ENCODE measurements around the gene LBX1. TPM values are rescaled to one million over a fixed set of nuclear protein-coding genes. Genes with fewer than 3 reads are reported as not detected.

The LBX1 gene
- total RNA-seq, 1 experiment from 2014 or later: not detected

DNA sequence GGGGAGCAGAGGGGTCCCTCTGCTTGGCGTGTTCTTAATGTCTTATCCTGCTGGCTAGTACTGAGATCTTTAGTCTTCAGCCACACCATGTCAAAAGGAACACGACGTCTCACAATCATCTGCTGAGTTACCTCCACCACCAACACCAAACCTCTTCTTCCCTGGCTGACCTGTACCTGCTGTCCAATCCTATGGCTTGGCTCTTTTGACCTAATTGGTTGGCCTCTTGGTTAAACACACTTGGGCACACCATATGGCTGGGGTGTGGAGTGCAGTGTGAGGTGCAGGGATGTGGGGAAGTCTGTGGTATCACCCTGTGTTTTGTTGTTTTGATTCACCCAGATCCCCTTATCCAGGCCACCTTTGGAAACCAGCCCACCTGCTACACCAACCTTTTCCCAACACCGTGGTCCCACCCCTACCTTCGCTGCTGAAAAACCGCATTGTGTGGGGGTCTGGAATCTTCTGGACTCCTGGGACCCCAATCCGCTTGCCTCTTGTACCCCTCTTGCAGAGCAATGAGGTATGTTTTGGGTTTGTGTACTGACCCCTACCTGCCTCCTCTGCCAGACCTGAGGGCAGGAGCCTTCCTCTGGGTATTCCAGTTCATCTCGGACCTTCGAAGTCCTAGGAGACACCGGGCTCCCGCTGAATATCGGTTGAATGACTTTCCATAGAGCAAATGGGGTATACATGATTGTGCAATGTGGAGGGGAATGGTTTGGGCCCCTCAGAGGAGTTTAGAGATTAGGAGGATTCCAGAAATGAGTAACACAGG, 2.8 kb upstream of the LBX1 start:
- no TSS peak for BruUV-seq (replicated peaks)
- ATAC-seq: no peak
- ChIA-PET POLR2A (no interaction called here), CTCF (no interaction called here), RAD21 (ENCODE audit: low non-redundant PET in 1 of 2, low total read pairs in 2 of 2, uncharacterized antibody in 2 of 2, unreplicated experiment in 2 of 2) (no interaction called here)
- Histone ChIP-seq H3K9ac (ENCODE audit: low read length) (no peak overlapping the region), H4K20me1 (ENCODE audit: insufficient read depth) (no peaks in the 10 kb centered on the region), H3K9me3 (ENCODE audit: control insufficient read depth in 1 of 2, insufficient read depth in 1 of 2, low read depth in 1 of 2, low read length in 2 of 2) (no peaks in the 10 kb centered on the region), H3K9me2 (ENCODE audit: insufficient read depth) (no peaks in the 10 kb centered on the region), H3K27ac (ENCODE audit: low read depth, low read length) (no peak overlapping the region), H2AFZ (ENCODE audit: low read depth, low read length, poor library complexity, severe bottlenecking) (no peak overlapping the region), H3K4me2 (ENCODE audit: low read length) (no peak overlapping the region), H3K4me1 (ENCODE audit: control insufficient read depth in 1 of 2, insufficient read depth in 2 of 2, low read length in 2 of 2) (peaks cover 3 to 8% of the 10 kb centered on the region in 2 experiments; a peak in 3 of 4 replicates), H3K27me3 (ENCODE audit: insufficient read depth, low read length) (no peaks in the 10 kb centered on the region), H3K36me3 (ENCODE audit: control insufficient read depth in 1 of 2, insufficient read depth in 2 of 2, low read length in 2 of 2) (no peaks in the 10 kb centered on the region), H3K4me3 (replicated peaks in 1 of 2; ENCODE audit: low read depth in 1 of 2, low read length in 2 of 2) (no peak overlapping the region), H3K79me2 (ENCODE audit: insufficient read depth, low read length) (no peaks in the 10 kb centered on the region)
- intact Hi-C loops (cut with micrococcal nuclease): no loop called here
- TF ChIP-seq, protein P1, sequence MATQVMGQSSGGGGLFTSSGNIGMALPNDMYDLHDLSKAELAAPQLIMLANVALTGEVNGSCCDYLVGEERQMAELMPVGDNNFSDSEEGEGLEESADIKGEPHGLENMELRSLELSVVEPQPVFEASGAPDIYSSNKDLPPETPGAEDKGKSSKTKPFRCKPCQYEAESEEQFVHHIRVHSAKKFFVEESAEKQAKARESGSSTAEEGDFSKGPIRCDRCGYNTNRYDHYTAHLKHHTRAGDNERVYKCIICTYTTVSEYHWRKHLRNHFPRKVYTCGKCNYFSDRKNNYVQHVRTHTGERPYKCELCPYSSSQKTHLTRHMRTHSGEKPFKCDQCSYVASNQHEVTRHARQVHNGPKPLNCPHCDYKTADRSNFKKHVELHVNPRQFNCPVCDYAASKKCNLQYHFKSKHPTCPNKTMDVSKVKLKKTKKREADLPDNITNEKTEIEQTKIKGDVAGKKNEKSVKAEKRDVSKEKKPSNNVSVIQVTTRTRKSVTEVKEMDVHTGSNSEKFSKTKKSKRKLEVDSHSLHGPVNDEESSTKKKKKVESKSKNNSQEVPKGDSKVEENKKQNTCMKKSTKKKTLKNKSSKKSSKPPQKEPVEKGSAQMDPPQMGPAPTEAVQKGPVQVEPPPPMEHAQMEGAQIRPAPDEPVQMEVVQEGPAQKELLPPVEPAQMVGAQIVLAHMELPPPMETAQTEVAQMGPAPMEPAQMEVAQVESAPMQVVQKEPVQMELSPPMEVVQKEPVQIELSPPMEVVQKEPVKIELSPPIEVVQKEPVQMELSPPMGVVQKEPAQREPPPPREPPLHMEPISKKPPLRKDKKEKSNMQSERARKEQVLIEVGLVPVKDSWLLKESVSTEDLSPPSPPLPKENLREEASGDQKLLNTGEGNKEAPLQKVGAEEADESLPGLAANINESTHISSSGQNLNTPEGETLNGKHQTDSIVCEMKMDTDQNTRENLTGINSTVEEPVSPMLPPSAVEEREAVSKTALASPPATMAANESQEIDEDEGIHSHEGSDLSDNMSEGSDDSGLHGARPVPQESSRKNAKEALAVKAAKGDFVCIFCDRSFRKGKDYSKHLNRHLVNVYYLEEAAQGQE (IDR thresholded peaks at IDR 0.05; ENCODE audit: low read depth): no peak
- TF ChIP-seq ZNF274 (IDR thresholded peaks at IDR 0.05; ENCODE audit: low read depth, low read length) (no peak), ATF3 (IDR thresholded peaks at IDR 0.05) (no peak), JUND (IDR thresholded peaks at IDR 0.05) (no peak), YY1 (IDR thresholded peaks at IDR 0.05; ENCODE audit: extremely low read depth, insufficient replicate concordance, low read depth, low read length) (no peak), SRF (IDR thresholded peaks at IDR 0.05; ENCODE audit: low read depth) (no peak), CBX3 (IDR thresholded peaks at IDR 0.05; ENCODE audit: low read depth) (no peak)
- TF ChIP-seq, protein P2, sequence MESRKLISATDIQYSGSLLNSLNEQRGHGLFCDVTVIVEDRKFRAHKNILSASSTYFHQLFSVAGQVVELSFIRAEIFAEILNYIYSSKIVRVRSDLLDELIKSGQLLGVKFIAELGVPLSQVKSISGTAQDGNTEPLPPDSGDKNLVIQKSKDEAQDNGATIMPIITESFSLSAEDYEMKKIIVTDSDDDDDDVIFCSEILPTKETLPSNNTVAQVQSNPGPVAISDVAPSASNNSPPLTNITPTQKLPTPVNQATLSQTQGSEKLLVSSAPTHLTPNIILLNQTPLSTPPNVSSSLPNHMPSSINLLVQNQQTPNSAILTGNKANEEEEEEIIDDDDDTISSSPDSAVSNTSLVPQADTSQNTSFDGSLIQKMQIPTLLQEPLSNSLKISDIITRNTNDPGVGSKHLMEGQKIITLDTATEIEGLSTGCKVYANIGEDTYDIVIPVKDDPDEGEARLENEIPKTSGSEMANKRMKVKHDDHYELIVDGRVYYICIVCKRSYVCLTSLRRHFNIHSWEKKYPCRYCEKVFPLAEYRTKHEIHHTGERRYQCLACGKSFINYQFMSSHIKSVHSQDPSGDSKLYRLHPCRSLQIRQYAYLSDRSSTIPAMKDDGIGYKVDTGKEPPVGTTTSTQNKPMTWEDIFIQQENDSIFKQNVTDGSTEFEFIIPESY (IDR thresholded peaks at IDR 0.05; ENCODE audit: extremely low read depth, insufficient replicate concordance, low read length): no peak
- no peak for DNase-seq (ENCODE audit: low read depth, low spot score)
